GM18502 (cell line): ENCODE data around the gene ZFPL1.
A peak's percentile ranks its signal among the peaks of the same experiment; 100 is the strongest.

Experiments
- ATAC-seq: cut with Tn5 transposase; IDR thresholded peaks from one replicate; pipeline ENCODE4 v1.9.1; 2021; ENCODE audit warnings: mild to moderate bottlenecking; ENCODE audit not compliant: unreplicated experiment, poor library complexity

ZFPL1 gene

GRCh38 chr11:65126624-65127274, 42.7 kb downstream of the ZFPL1 start:
- no peak for ATAC-seq

GRCh38 chr11:65127473-65128181, 43.6 kb downstream of the ZFPL1 start:
- no peak for ATAC-seq

GRCh38 chr11:65128182-65129145, 44.4 kb downstream of the ZFPL1 start:
- ATAC-seq = no peak

GRCh38 chr11:65129649-65130441, 45.8 kb downstream of the ZFPL1 start:
- no peak for ATAC-seq

GRCh38 chr11:65130631-65131416, 46.8 kb downstream of the ZFPL1 start:
- no peak for ATAC-seq

GRCh38 chr11:65131417-65131776, 47.4 kb downstream of the ZFPL1 start:
- ATAC-seq = no peak

GRCh38 chr11:65131895-65132237, 47.8 kb downstream of the ZFPL1 start:
- ATAC-seq = no peak

- ATAC-seq = peak; percentile 39
Measured at GRCh38 chr11:65132238-65132987, 48.4 kb downstream of the ZFPL1 start.

GRCh38 chr11:65132988-65133700, 49.1 kb downstream of the ZFPL1 start:
- no peak for ATAC-seq

GRCh38 chr11:65133724-65134123, 49.7 kb downstream of the ZFPL1 start:
- no peak for ATAC-seq

- peak; percentile 63 for ATAC-seq
Measured at GRCh38 chr11:65134240-65134951, 50.4 kb downstream of the ZFPL1 start, which contains the start of gene SYVN1. SYVN1 (minus strand) TSS chr11:65134519; CDS start chr11:65133601, 918 bp downstream.

- ATAC-seq = peak; percentile 67
Measured at GRCh38 chr11:65134952-65135632, 51.1 kb downstream of the ZFPL1 start.

- ATAC-seq = no peak
Measured at GRCh38 chr11:65135633-65136145, 51.7 kb downstream of the ZFPL1 start.

- ATAC-seq = no peak
Measured at GRCh38 chr11:65136515-65137096, 52.6 kb downstream of the ZFPL1 start.
